Calu3 (cell line): ENCODE data around the gene TTBK2. TPM values are rescaled to one million over a fixed set of nuclear protein-coding genes. Genes with fewer than 3 reads are reported as not detected.

Experiments used
- BruUV-seq: library from RNA; stranded (reverse); fragments of 400-500 nt; replicated peaks from 2 replicates; lab custom pipeline; 2021; lab: Mats Ljungman, UMichigan
- CTCF ChIA-PET: fragments of 300-600 bp; sonication (Branson Sonifier 250); formaldehyde crosslinking; loops from one replicate; lab custom pipeline; 2022; ENCODE audit warnings: antibody characterized with exemption; lab: Charles Lee
- DNase-seq: peaks from one replicate; pipeline ENCODE4 v3.0.0; 2022
- H3K27ac Mint-ChIP-seq: one replicate; pipeline ENCODE4 v1.8.0; 2022; ENCODE audit warnings: mixed read lengths; ENCODE audit not compliant: unreplicated experiment
- H3K27me3 Mint-ChIP-seq: one replicate; pipeline ENCODE4 v1.8.0; 2022; ENCODE audit warnings: mixed read lengths; ENCODE audit not compliant: unreplicated experiment
- H3K36me3 Mint-ChIP-seq: one replicate; pipeline ENCODE4 v1.8.0; 2022; ENCODE audit warnings: mild to moderate bottlenecking, moderate library complexity, mixed read lengths; ENCODE audit not compliant: insufficient read depth, unreplicated experiment
- H3K4me1 Mint-ChIP-seq: one replicate; pipeline ENCODE4 v1.8.0; 2022; ENCODE audit warnings: mild to moderate bottlenecking, low read depth, mixed read lengths; ENCODE audit not compliant: unreplicated experiment
- H3K4me3 Mint-ChIP-seq: one replicate; pipeline ENCODE4 v1.8.0; 2022; ENCODE audit warnings: mild to moderate bottlenecking, low read depth, moderate library complexity, mixed read lengths; ENCODE audit not compliant: unreplicated experiment
- H3K9me3 Mint-ChIP-seq: one replicate; pipeline ENCODE4 v1.8.0; 2022; ENCODE audit warnings: low read depth, mixed read lengths; ENCODE audit not compliant: unreplicated experiment
- CTCF ChIP-seq: fragments of 200-600 bp; IDR thresholded peaks from one replicate; pipeline ENCODE4 v1.8.0; 2022; ENCODE audit warnings: antibody characterized with exemption; ENCODE audit not compliant: unreplicated experiment
- intact Hi-C: fragments of 100-400 bp; cut with micrococcal nuclease; formaldehyde crosslinking; loops from one replicate; pipeline ENCODE4 v1.10.0; 2022; ENCODE audit not compliant: unreplicated experiment
- total RNA-seq: library from RNA; stranded (reverse); gene quantifications from 2 replicates; pipeline ENCODE4 v1.2.3, GENCODE V29; 2022

TTBK2 gene
- total RNA-seq, 1 experiment from 2014 or later: 5.3 TPM

GRCh38 chr15:42693496-42693895 is 227.1 kb downstream of the TTBK2 start:
- Mint-ChIP-seq H3K4me1 (no peaks in the 10 kb centered on the region), H3K27me3 (peaks cover 11% of the 10 kb centered on the region), H3K36me3 (no peaks in the 10 kb centered on the region), H3K9me3 (no peaks in the 10 kb centered on the region), H3K27ac (no peak overlapping the region), H3K4me3 (no peak overlapping the region)
- no peak for TF ChIP-seq CTCF
- intact Hi-C loops: no loop called here
- no TSS peak for BruUV-seq
- CTCF ChIA-PET: no interaction called here
- no peak for DNase-seq

- Mint-ChIP-seq H3K27me3 (peaks cover 11% of the 10 kb centered on the region), H3K4me1 (no peaks in the 10 kb centered on the region), H3K27ac (no peak overlapping the region), H3K9me3 (no peaks in the 10 kb centered on the region), H3K36me3 (no peaks in the 10 kb centered on the region), H3K4me3 (no peak overlapping the region)
- no TSS peak for BruUV-seq
- CTCF ChIA-PET: no interaction called here
- intact Hi-C loops: no loop called here
- TF ChIP-seq CTCF: no peak
- DNase-seq: no peak
Observed at GRCh38 chr15:42692997-42693396, 227.6 kb downstream of the TTBK2 start.

GRCh38 chr15:42692536-42692935 is 228.0 kb downstream of the TTBK2 start:
- CTCF ChIA-PET: no interaction called here
- H3K4me3 Mint-ChIP-seq: no peak overlapping the region
- no peak for DNase-seq
- no peak for TF ChIP-seq CTCF
- intact Hi-C loops: no loop called here
- H3K9me3 Mint-ChIP-seq: no peaks in the 10 kb centered on the region
- H3K27ac Mint-ChIP-seq: no peak overlapping the region
- H3K36me3 Mint-ChIP-seq: no peaks in the 10 kb centered on the region
- BruUV-seq: no TSS peak
- H3K27me3 Mint-ChIP-seq: peaks cover 11% of the 10 kb centered on the region
- H3K4me1 Mint-ChIP-seq: no peaks in the 10 kb centered on the region

- no peaks in the 10 kb centered on the region for H3K9me3 Mint-ChIP-seq
- BruUV-seq: no TSS peak
- TF ChIP-seq CTCF: no peak
- no peaks in the 10 kb centered on the region for H3K4me1 Mint-ChIP-seq
- no peak overlapping the region for H3K27ac Mint-ChIP-seq
- CTCF ChIA-PET: no interaction called here
- intact Hi-C loops: no loop called here
- DNase-seq: no peak
- H3K36me3 Mint-ChIP-seq: no peaks in the 10 kb centered on the region
- H3K4me3 Mint-ChIP-seq: no peak overlapping the region
- peaks cover 11% of the 10 kb centered on the region for H3K27me3 Mint-ChIP-seq
Observed at GRCh38 chr15:42691770-42692169, 228.8 kb downstream of the TTBK2 start.
